D721Med (cell line): ENCODE results near the gene R3HCC1L.
"Not testable (repeated sequence)": the region's sequence is repeated elsewhere in the genome, so short reads cannot be mapped to it uniquely, and the experiment has no call there.

ENCODE experiments used
- DNase-seq: peaks from one replicate; pipeline ENCODE4 v3.0.0; 2011; ENCODE audit warnings: low spot score; ENCODE audit not compliant: insufficient read length
- FAIRE-seq: peaks from 2 replicates; lab custom pipeline; 2011; peaks lifted over from hg19 to GRCh38; lab: Jason Lieb, UNC
- CTCF ChIP-seq: IDR thresholded peaks from 2 replicates; pipeline ENCODE4 v1.5.1; 2012; ENCODE audit warnings: mild to moderate bottlenecking, control low read depth; ENCODE audit not compliant: insufficient read depth; ENCODE audit errors: missing control alignments

R3HCC1L gene

GRCh38 chr10:98131619-98132018, 2.8 kb upstream of the R3HCC1L start:
- no peak for DNase-seq
- TF ChIP-seq CTCF = no peak
- no peak for FAIRE-seq

GRCh38 chr10:98133075-98133752, 1.2 kb upstream of the R3HCC1L start:
- not testable (repeated sequence) for DNase-seq, FAIRE-seq

GRCh38 chr10:98134117-98134430, 383 bp upstream of the R3HCC1L start:
- FAIRE-seq (no peak), DNase-seq (no peak)
- no peak for TF ChIP-seq CTCF

GRCh38 chr10:98135222-98135899, 904 bp downstream of the R3HCC1L start:
- no peak for TF ChIP-seq CTCF
- FAIRE-seq (no peak), DNase-seq (no peak)

- DNase-seq, FAIRE-seq: not testable (repeated sequence)
These were observed 2.3 kb downstream of the R3HCC1L start for GRCh38 chr10:98136775-98137174.

- FAIRE-seq (no peak), DNase-seq (no peak)
- TF ChIP-seq CTCF = no peak
These were observed 3.6 kb downstream of the R3HCC1L start for GRCh38 chr10:98138031-98138430.

- FAIRE-seq = no peak
- TF ChIP-seq CTCF = no peak
- DNase-seq = no peak
These were observed 5.0 kb downstream of the R3HCC1L start for GRCh38 chr10:98139431-98139830.

GRCh38 chr10:98141484-98142073, 7.1 kb downstream of the R3HCC1L start:
- FAIRE-seq (no peak), DNase-seq (no peak)
- no peak for TF ChIP-seq CTCF
